ENCODE results near the gene MAN2A2.
"Not testable (repeated sequence)": the region's sequence is repeated elsewhere in the genome, so short reads cannot be mapped to it uniquely, and the experiment has no call there.

MAN2A2 gene

DNA sequence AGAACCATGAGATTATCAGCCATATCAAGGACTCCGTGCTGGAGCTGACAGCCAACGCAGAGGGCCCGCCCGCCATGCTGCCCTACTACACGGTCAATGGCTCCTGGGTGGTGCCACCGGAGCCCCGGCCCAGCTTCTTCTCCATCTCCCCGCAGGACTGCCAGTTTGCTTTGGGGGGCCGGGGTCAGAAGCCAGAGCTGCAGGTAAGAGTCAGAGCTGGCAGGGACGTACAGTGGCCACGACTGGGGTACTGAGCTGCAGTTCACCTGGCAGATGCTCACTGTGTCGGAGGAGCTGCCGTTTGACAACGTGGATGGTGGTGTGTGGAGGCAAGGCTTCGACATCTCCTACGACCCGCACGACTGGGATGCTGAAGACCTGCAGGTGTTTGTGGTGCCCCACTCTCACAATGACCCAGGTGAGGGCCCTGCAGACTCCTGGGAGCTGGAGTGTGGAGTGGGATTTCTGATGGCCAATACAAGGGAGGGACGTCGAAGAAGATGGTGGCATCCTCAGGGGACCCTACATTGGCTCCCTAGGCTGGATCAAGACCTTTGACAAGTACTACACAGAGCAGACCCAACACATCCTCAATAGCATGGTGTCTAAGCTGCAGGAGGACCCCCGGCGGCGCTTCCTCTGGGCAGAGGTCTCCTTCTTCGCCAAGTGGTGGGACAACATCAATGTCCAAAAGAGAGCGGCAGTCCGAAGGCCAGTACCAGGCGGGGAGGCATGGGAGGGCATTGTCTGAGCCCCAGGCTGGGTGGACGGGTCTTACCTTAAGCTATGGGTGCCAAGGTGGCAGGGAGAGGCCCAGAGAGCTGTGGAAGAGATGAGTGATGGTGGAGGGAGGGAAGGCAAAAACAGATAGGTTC lies 2.4 kb downstream of the MAN2A2 start:
- no peak for DNase-seq

- DNase-seq, result no peak
These were observed 3.2 kb downstream of the MAN2A2 start for GRCh38 chr15:90906181-90906849.

DNA sequence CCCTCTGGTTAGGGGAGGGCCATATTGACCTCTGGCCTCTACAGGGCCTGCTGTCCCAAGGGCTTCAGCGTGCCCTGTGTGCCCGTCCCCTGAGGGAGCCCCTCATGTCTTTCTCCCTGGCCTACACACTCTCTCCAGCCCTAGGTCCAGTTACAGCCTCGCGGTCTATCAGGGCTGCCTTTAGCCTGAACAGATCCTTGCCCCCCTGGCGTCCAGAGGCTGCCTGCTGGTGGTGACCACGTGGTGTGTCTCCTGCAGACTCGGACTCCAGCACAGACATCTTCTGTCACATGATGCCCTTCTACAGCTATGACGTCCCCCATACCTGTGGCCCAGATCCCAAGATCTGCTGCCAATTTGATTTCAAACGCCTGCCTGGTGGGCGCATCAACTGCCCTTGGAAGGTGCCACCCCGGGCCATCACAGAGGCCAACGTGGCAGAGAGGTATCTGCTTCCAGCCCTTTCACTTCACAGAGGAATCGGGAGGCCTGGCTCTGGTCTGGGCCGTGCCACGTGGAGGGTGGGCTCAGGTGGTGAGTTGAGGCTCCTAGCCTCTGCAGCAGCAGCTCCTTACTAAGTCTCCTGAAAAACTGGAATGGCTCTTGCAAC lies 4.1 kb downstream of the MAN2A2 start:
- DNase-seq, result no peak

DNA sequence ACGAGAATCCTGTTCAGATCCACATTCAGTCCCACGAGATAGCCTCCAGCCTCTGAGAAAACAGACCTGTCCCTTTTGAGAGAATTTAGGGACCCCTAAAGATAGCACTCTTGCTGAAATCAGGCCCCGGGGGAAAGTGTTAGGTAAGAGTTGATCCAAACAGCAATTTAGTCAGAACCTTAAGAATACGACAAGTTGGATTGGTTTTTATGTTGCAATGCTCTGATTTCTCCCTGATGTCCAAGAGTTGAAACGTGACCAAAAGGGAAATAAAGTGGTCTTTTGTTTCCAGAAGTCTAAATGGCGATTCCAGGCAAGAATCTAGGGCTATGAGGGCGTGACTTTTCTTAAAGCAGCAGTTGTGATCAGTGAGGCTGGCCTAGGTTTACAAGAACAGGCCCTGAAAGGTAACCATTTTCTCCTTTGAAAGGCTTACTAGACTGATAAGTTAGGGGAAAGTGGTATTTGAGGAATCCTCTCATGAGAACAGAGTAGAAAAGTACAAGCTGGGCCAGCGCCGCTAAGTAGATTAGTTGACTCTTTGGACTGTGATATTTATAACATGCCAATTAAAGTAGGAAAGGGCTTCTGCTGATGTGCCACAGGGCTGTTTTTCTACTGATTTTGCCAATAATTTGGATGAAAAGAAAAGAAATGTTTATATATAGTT lies 4.9 kb downstream of the MAN2A2 start:
- no peak for DNase-seq

DNA sequence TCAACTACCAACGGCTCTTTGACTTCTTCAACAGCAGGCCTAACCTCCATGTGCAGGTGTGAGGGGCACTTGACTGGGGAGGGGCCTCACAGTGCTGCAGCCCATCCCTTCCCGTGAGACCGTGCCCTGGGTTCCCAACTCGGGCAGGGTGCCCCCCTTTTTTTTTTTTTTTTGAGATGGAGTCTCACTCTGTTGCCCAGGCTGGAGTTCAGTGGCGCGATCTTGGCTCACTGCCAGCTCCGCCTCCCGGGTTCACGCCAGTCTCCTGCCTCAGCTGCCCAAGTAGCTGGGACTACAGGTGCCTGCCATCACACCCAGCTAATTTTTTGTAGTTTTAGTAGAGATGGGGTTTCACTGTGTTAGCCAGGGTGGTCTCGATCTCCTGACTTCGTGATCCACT lies 6.3 kb downstream of the MAN2A2 start:
- DNase-seq, result not testable (repeated sequence)

GRCh38 chr15:90909976-90910375 lies 6.9 kb downstream of the MAN2A2 start:
- no peak for DNase-seq

- no peak for DNase-seq
These were observed 7.6 kb downstream of the MAN2A2 start for GRCh38 chr15:90910441-90911301.

DNA sequence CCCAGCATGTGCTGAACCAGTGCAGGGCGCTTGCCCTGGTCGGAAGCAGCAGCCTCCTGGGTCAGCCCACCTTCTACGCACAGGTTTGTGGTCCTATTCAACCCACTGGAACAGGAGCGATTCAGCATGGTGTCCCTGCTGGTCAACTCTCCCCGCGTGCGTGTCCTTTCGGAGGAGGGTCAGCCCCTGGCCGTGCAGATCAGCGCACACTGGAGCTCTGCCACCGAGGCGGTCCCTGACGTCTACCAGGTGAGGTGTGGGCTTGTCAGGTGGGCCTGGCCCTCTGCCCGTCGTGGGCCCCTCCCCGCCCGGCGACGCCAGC lies 8.2 kb downstream of the MAN2A2 start:
- no peak for DNase-seq

GRCh38 chr15:90911906-90912769 lies 9.0 kb downstream of the MAN2A2 start:
- DNase-seq, result no peak

DNA sequence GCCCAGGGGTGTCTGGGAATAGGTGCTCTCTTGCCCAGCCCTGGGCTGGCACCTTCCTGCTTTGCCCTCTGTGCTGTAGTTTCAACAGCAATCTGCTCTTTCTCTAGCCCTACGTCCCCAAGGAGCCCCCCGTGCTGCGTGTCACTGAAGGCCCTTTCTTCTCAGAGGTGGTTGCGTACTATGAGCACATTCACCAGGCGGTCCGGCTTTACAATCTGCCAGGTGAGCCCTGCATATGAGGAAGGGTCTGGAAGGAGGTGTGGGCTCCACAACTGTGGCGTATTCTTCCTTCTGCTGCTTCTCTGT lies 9.6 kb downstream of the MAN2A2 start:
- DNase-seq, result no peak

GRCh38 chr15:90913398-90913944 lies 10.4 kb downstream of the MAN2A2 start:
- DNase-seq, result no peak

- no peak for DNase-seq
These were observed 11.4 kb downstream of the MAN2A2 start for GRCh38 chr15:90914305-90915080.

DNA sequence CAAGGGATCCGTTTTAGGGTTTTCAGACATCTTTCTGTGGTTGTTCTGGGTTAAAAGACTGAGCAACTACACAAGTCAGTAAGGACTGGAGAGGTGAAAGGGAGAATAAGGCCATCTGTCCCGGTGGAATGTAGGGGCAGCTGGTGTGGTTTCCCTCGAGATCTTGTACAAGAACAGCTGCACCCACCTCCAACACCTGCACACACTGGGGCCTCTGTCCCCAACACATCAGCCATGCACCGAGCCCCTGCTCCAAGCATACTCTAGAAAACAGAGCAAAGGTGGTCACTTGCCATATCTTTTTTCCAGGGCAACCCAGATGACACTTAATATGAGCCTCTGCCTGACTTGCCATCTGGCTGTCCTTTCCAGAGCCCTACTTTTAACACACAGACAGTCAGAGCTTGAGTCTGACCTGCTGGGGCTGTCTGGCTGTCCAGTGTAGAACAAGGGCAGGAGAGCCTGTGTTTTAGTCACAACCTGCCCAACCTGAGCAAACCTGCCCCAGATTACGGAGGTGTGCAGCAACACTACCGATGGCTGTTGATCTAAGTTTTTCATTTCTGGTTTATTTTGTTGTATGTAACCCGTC lies 12.2 kb downstream of the MAN2A2 start:
- no peak for DNase-seq

DNA sequence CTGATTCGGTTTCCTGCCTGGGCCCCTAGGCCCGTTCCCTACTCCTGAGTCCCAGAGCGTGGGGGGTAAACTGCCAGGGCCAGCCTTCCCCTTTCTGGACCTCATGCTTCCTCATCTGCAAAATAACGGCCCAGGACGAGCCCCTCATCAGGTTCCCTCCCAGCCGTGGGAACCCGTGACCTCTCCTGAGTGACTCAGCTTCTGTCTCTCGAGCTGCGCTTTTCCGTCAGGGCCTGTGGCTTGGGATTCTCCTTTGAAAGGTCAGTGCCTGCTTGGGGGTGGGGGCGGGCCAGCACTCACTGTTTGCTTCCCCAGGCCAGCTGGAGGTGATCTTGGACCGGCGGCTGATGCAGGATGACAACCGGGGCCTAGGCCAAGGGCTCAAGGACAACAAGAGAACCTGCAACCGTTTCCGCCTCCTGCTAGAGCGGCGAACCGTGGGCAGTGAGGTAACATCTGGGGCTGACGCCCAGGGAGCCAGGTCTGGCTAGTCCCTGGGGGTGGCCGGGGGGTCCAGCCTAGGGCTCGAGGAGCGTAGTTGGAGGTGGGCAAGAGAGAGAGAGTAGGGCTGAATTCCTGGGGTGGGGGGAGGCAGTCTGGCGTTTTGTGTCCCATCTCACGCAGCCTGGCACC lies 12.8 kb downstream of the MAN2A2 start:
- no peak for DNase-seq

DNA sequence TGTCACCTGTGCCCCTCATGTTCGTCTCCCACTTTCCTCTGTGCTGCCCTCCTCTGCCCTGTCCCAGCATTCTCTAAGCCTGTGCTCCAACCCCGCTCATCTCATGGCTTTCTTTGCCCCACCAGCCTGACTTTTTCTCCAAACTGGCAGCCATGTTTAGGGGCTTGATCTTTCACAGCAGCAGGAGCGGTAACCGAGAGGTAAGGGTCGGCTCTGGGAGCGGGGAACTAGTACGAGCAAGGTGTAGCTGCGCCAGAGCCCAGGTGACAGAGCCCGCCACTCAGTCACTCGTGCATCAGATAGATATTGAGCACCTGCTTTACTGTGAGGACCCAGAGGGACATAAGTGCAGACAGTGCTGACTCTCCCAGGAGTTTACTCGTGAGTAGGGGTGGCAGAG lies 13.4 kb downstream of the MAN2A2 start:
- no peak for DNase-seq

GRCh38 chr15:90917569-90917968 lies 14.5 kb downstream of the MAN2A2 start:
- no peak for DNase-seq

GRCh38 chr15:90918034-90918788 lies 15.1 kb downstream of the MAN2A2 start:
- no peak for DNase-seq

GRCh38 chr15:90918835-90919234 lies 15.7 kb downstream of the MAN2A2 start:
- DNase-seq, result no peak

DNA sequence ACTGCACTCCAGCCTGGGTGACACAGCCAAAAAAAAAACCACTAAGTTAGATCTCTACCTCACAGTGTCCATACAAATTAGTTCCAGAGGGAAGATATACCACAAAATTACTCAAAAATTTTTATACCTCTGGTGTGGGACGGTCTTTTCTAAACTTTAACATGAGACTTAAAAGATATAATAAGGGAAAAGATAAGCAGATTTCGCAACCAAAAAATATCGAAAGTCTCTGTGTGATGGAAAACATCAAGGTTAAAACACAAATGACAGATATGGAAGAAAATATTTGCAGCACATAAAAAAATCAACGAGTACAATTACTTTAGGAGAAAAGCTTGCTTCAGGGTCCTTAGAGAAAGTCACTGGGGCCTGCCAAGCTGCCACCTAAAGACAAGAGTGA lies 18.8 kb downstream of the MAN2A2 start:
- DNase-seq, result no peak
